H1 (cell line): ENCODE results near the gene ANGPTL5.

ENCODE experiments used
- CEBPB ChIP-seq: IDR thresholded peaks from 2 replicates; pipeline ENCODE4 v1.6.1; 2012; ENCODE audit warnings: low read depth, low read length
- CHD2 ChIP-seq: IDR thresholded peaks from 2 replicates; pipeline ENCODE4 v1.6.1; 2012; ENCODE audit warnings: low read length, improper control_type of control experiment
- CTBP2 ChIP-seq: IDR thresholded peaks from 2 replicates; pipeline ENCODE4 v1.7.0; 2011; ENCODE audit warnings: borderline replicate concordance, mild to moderate bottlenecking, moderate library complexity, mixed read lengths, low read length; ENCODE audit not compliant: insufficient read depth, insufficient read length
- EZH2 ChIP-seq: fragments of 200-600 bp; sonication (generic); IDR thresholded peaks from 2 replicates; pipeline ENCODE4 v1.7.1; 2012; ENCODE audit warnings: low read depth, mild to moderate bottlenecking, moderate library complexity, low read length, inconsistent platforms; ENCODE audit not compliant: severe bottlenecking
- POLR2AphosphoS5 ChIP-seq: IDR thresholded peaks from 2 replicates; pipeline ENCODE4 v1.6.1; 2011; ENCODE audit warnings: low read depth, low read length
- RXRA ChIP-seq: IDR thresholded peaks from 2 replicates; pipeline ENCODE4 v1.6.1; 2011; ENCODE audit warnings: low read depth, mild to moderate bottlenecking, low read length, moderate library complexity; ENCODE audit not compliant: insufficient read depth
- SIX5 ChIP-seq: IDR thresholded peaks from 2 replicates; pipeline ENCODE4 v1.6.1; 2011; ENCODE audit warnings: mild to moderate bottlenecking, low read depth, low read length
- SP1 ChIP-seq: IDR thresholded peaks from 2 replicates; pipeline ENCODE4 v1.6.1; 2011; ENCODE audit warnings: low read depth, low read length
- YY1 ChIP-seq: IDR thresholded peaks from 2 replicates; pipeline ENCODE4 v1.6.1; 2011; ENCODE audit warnings: low read depth, mild to moderate bottlenecking, low read length
- TF ChIP-seq, protein P1 (sequence below), 3 experiments: IDR thresholded peaks; 1 replicate in 2 of 3; 2 replicates in 1 of 3; pipeline versions ENCODE4 v1.5.1 to v1.6.1; 2011; ENCODE audit warnings: low read length in 3 of 3, mild to moderate bottlenecking in 3 of 3, inconsistent platforms in 2 of 3, low read depth in 1 of 3, moderate library complexity in 1 of 3; ENCODE audit not compliant: insufficient read depth in 1 of 3; ENCODE audit errors: control extremely low read depth in 1 of 3
- TF ChIP-seq, protein P2 (sequence below): IDR thresholded peaks from 2 replicates; pipeline ENCODE4 v1.6.1; 2012; ENCODE audit warnings: low read length, inconsistent platforms

DNA sequence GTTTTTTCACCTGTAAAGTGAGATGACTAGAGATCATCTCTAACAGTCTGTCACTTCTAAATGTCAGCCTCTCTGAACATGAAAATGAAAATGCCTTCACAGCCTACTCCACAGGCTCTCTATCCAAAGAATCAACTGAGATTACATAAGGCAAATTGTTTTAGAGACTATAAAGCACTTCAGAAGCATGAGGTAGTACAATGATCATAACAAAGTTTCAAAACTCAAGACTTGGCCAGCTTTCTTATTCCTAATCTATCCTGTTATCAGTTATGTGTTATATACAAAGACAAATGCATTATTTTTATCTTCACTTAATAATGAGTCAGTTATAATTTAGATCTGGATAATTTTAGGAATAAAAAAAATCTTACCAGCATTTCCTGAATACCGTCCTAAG is 21.8 kb downstream of the ANGPTL5 start:
- no peak for TF ChIP-seq SP1
- TF ChIP-seq EZH2 = no peak
- no peak for TF ChIP-seq CTBP2
- TF ChIP-seq, protein P1, sequence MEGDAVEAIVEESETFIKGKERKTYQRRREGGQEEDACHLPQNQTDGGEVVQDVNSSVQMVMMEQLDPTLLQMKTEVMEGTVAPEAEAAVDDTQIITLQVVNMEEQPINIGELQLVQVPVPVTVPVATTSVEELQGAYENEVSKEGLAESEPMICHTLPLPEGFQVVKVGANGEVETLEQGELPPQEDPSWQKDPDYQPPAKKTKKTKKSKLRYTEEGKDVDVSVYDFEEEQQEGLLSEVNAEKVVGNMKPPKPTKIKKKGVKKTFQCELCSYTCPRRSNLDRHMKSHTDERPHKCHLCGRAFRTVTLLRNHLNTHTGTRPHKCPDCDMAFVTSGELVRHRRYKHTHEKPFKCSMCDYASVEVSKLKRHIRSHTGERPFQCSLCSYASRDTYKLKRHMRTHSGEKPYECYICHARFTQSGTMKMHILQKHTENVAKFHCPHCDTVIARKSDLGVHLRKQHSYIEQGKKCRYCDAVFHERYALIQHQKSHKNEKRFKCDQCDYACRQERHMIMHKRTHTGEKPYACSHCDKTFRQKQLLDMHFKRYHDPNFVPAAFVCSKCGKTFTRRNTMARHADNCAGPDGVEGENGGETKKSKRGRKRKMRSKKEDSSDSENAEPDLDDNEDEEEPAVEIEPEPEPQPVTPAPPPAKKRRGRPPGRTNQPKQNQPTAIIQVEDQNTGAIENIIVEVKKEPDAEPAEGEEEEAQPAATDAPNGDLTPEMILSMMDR (IDR thresholded peaks at IDR 0.05; ENCODE audit: control extremely low read depth in 1 of 3, insufficient read depth in 1 of 3, low read depth in 1 of 3, low read length in 3 of 3) = no peak
- TF ChIP-seq CHD2 = no peak
- TF ChIP-seq YY1 = no peak
- TF ChIP-seq, protein P2, sequence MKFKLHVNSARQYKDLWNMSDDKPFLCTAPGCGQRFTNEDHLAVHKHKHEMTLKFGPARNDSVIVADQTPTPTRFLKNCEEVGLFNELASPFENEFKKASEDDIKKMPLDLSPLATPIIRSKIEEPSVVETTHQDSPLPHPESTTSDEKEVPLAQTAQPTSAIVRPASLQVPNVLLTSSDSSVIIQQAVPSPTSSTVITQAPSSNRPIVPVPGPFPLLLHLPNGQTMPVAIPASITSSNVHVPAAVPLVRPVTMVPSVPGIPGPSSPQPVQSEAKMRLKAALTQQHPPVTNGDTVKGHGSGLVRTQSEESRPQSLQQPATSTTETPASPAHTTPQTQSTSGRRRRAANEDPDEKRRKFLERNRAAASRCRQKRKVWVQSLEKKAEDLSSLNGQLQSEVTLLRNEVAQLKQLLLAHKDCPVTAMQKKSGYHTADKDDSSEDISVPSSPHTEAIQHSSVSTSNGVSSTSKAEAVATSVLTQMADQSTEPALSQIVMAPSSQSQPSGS = no peak
- TF ChIP-seq CEBPB = no peak
- TF ChIP-seq POLR2AphosphoS5 = no peak
- no peak for TF ChIP-seq RXRA
- TF ChIP-seq SIX5 = no peak
